GM04504 (cell line): Measurements from ENCODE around the gene MMP25.

Source experiments
- DNase-seq: peaks from one replicate; pipeline ENCODE4 v3.0.0-alpha.2; 2012; ENCODE audit warnings: low read depth

MMP25 gene

DNA sequence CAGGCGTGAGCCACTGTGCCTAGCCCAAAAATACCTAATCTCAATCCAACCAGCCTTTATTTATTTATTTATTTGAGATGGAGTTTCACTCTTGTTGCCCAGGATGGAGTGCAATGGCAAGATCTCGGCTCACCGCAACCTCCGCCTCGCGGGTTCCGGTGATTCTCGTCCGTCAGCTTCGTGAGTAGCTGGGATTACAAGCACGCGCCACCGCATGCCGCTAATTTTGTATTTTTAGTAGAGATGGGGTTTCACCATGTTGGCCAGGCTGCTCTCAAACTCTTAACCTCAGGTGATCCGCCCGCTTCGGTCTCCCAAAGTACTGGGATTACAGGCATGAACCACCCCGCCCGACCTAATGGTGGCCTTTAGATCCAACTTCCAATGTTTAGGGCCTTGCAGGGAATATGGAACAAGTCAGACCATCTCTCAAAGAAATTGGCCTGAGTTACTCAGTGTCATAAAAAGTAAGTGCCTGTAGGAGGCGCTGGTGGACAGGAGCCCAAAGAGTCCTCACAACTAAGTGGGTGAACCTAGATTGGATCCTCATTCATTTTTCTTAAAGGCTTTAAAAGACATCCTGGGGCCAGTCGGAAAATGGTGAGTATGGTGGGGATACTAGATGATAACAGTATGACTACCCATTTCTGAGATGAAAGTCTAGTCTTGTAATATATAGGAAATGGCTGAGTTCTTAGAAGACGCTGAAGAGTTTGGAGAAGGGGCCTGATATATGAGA, 48.1 kb downstream of the MMP25 start:
- DNase-seq = no peak

DNA sequence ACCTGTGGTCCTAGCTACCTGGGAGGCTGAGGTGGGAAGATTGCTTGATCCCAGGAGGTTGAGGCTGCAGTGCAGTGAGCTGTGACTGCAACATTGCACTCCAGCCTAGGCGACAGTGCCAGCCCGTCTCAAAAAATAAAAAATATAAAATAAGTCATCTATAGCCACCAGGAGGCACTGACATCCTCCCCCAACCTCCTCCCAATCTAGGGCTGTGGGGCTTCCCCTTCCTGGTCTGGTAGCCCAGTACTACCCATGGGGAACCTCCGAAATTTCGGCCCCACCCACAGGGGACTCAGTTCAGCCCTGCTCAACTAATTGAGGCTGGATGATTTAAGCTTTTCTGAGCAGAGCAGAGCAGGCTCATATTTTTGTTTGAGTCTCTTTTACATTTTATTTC, 49.5 kb downstream of the MMP25 start:
- DNase-seq = no peak

DNA sequence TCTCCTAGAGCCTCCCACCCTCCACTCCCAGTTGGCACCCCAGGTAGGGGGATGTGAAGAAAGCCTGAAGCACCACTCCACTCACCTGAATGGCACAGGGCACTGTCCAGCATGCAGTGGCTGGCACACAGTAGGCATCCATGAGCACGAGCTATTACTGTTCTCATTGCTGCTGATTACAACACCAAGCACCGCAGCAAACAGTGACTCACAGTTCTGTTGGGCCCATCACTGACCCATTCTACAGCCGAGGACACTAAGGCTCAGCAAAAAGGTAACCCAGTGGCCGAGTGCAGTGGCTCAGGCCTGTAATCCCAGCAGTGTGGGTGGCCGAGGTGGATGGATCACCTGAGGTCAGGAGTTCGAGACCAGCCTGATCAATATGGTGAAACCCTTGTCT, 50.0 kb downstream of the MMP25 start:
- no peak for DNase-seq

DNA sequence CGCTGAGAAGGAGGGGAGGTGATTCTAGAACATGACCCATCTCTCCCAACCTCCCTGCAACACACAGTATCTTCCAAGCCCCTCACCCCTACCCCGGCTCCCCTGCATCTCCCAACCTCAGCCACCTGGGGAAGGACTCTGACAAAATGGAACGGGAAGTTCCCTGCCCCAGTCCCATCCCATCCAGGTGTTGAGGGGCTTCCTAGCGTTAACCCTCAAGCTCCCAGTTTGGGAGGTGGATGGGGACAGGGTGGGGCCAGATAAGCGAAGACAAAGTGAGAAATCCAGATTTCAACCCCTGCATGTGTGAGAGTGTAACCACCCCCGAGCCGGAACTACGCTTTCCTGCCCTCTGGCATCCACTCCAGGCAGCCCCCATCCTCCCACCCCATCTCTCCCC, 50.9 kb downstream of the MMP25 start:
- DNase-seq = no peak

DNA sequence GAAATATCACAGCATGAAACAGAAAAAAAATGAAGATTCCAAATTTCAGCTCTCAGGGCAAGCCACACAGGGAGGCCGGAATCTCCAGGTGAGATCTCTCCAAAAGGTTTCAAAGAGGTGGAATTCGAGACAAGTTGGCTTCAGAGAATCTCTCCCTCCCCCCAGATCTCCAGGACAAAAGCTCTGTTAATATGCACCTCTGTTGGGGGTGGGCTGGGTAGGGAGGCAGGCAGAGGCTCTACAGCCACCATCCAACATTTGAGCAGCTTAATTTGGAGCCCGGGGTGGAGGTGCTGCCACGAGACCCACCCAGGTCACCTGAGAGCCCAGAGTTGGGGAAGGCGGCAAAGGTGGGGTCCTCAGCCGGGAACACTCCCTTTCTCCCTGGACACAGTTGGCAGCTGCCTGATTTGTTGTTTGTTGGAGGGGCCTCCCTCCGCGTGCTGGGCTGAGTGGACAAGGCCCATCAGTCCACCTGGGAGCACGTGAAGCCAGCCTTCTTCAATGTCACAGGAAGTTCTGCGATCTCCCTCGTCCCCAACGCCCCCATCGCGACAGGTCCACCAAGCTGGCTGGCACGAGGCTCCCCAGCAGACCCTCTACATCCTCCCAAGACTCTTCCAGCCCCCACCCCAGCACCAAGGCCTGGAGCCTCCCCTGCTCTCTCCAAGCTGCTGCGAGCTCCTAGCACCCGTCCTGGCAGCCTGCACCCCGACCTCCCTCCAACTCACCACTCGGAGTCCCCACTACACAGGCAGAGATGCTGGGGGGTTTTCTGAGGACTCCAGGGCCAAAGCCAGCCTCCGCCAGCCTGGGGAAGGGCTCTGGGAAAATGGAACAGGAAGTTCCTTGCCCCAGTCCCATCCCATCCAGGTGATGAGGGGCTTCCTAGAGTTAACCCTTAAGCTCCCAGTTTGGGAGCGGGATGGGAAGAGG, 52.4 kb downstream of the MMP25 start, which contains the start of gene ZSCAN10:
Gene ZSCAN10, minus strand, starts transcription at position 836 of the 936 bp plus-strand sequence. CDS start 6,357 bp downstream, outside the sequence.
- DNase-seq = no peak

DNA sequence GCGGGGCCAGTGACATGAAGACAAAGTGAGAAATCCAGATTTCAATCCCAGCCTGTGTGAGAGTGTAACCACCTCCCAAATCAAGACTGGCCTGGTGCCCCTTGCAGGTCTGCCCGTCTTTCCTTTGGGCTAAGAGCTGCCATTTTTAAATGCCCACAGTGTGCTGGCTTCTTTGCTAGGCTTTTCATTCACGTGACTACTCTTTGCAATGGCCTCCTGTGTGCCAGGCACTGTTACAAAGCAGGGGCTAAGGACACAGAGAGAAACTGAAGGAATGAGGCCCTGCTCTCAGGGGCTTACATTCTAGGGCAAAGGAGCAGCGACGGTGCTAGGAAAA, 53.0 kb downstream of the MMP25 start:
- DNase-seq = no peak

DNA sequence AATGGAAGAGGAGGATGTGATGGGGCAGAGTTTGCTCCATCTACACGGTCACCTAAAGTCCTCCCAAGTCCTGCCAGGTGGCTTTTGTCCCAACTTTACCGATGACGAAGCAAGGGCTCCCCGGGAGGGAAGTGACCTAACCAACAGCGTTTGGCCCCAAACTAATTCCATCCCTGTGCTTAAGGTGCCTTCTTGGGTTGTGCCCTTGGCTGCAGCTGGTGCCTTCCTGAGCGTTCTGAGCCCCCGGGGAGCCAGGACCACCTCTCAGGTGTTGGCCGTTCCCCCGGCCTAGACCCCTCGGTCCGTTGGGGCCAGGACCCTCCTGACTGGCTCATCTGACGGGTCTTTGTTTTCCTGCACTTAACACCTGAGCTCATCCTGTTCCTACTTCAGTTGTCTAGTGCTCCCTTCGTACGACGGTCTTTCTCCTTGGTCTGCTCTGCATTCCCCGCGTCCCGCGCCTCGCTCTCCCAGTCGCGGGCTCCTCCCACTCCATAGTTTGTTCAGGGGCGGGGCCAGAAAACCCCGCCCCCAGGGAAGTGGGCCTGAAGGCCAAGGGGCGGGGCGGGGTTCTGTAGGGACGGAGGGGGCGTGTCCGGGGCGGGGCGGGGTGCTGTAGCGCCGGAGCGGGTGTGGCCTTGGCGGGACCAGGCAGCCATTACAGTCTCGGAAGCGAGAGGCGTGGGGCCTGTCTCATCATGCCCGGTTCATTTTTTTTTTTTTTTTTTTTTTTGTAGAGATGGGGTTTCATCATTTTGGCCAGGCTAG, 53.6 kb downstream of the MMP25 start:
- DNase-seq = peak; percentile 55

DNA sequence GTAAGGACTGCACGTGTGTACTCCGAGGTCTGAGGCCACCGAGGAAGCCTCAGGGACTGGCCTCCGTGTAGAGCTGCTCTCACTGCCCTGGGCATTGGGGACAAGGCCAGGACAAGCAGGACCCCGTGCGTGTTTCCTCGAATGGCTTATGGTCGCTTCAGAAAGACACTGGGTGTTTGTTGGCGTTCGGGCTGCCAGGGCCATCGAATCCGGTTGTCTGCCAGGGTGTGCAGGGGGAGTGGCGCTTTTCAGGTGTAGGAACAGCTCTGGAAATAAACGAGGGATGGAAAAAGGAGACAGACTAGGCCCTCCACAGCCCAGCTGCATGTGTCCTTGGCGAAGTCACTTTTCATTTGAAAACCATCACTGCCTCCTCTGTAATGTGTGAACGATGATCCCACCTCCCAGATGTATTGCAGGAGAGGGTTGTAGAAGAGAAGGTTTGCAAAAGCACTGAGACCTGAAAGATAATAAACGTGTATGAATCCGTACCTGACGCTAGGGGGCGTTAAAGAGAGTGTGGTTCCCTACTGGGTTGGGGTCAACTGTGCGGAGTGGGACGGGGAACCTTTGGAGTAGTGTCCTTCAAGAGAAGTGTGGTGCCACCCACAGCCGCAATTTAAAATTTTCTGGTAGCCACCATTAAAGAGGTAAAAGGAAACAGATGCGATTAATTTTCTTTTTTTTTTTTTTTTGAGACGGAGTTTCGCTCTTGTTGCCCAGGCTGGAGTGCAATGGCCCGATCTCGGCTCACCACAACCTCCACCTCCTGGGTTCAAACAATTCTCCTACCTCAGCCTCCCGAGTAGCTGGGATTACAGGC, 54.9 kb downstream of the MMP25 start:
- no peak for DNase-seq

DNA sequence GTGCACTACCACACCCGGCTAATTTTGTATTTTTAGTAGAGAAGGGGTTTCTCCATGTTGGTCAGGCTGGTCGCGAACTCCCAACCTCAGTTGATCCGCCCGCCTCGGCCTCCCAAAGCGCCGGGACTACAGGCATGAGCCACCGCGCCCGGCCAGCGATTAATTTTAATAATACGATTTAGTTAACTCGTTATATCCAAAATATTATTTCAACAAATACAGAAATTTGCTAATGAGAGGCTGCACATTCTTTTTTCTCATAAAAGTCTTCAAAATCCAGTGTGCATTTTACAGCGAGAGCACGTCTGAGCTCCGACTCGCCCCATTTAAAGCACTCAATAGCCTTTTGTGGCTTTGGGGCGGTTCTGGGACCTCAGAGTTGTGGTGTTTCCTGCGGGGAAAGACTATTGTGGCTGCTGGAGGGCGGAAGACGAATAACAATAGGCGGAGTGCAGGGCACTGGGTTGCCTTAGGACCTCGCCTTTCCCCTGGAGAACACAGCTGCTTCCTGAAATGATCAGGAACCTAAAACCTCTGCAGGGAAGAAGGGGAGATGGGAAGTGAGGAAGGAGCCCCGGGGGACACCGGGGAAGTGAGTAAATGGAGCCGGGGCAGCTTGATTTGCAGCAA, 55.6 kb downstream of the MMP25 start:
- DNase-seq = no peak

DNA sequence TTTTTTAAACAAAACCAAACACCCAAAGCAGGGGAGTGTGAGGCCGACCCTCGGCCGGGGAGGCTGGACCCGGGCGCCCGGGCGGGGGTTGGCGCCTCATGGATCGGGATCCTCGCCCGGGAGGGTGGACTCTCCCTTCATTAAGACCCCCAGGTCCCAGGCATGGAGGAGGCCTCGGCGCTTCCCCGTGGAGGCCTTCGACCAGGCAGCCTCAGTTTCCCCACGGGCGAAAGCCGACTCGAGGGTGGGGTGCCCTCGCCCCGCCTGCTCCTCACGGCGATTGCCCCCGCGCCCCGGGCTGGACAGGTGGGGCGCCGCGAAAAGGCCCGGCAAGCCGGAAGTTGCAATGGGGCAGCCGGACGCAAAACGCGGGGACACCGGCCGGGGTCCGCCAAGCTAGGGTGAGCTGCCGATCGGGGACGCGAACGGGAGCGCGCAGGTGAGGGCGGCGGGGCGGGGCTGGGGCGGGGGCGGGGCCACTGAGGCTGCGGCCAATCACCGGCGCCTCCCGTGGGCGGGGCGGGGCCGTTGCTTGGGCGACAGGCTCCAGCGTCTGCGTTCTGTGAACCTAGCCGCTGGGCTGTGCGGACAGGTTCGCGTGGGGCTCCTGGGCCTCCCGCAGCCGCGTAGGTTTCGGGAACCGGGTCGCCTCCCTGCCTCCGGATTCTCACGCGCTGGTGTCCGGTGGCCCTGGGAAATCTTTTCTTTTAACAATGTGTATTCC, 60.0 kb downstream of the MMP25 start:
- peak; percentile 65 for DNase-seq
